GM06990 (cell line): Measurements from ENCODE around the gene CACNA1F.

Source experiments
- DNase-seq: peaks from one replicate; pipeline ENCODE4 v3.0.0-alpha.2; 2011; ENCODE audit not compliant: insufficient read length; ENCODE audit errors: extremely low read depth
- H3K27me3 ChIP-seq: replicated peaks from 2 replicates; pipeline ENCODE4 v1.6.0; 2011; ENCODE audit warnings: low read length; ENCODE audit not compliant: control insufficient read depth, insufficient read depth
- H3K36me3 ChIP-seq: 2 replicates; pipeline ENCODE4 v1.5.1; 2011; ENCODE audit warnings: low read length; ENCODE audit not compliant: control insufficient read depth, insufficient read depth
- H3K4me3 ChIP-seq: replicated peaks from 2 replicates; pipeline ENCODE4 v1.5.1; 2011; ENCODE audit warnings: low read depth, mild to moderate bottlenecking, control low read depth, low read length
- TF ChIP-seq, protein P1 (sequence below): IDR thresholded peaks from 2 replicates; pipeline ENCODE4 v1.5.1; 2011; ENCODE audit warnings: low read length, control low read depth, mild to moderate bottlenecking, inconsistent platforms; ENCODE audit not compliant: insufficient read depth, poor library complexity, severe bottlenecking

Gene CACNA1F

DNA sequence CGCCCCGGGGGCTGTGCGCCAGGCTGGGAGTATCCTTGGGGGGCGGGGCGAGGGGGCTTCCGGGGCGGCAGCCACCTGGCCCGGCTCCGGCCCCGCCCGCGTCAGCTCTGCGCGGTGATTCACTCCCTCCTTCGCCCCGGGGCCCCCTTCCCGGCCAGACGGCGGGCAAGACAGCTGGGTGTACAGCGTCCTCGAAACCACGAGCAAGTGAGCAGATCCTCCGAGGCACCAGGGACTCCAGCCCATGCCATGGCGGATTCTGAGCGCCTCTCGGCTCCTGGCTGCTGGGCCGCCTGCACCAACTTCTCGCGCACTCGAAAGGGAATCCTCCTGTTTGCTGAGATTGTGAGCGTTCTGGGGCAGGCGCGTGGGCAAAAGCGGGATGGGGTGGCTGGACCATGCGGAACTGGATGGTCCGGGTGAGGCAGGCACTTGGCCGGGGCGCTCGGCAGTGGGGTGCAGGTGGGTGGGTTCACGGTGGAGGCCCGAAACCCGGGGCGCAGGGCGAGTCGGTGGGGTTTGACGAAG, 61.3 kb downstream of the CACNA1F start, which contains the start of gene PLP2:
Gene PLP2 (plus strand): TSS at position 147 of the 528 bp plus-strand sequence. CDS start 103 bp downstream, at position 250.
- H3K4me3 ChIP-seq, result peak within 1 kb of the TSS; percentile 63
- H3K27me3 ChIP-seq, result no peaks in the 10 kb centered on the region
- DNase-seq, result peak; percentile 78
- TF ChIP-seq, protein P1, sequence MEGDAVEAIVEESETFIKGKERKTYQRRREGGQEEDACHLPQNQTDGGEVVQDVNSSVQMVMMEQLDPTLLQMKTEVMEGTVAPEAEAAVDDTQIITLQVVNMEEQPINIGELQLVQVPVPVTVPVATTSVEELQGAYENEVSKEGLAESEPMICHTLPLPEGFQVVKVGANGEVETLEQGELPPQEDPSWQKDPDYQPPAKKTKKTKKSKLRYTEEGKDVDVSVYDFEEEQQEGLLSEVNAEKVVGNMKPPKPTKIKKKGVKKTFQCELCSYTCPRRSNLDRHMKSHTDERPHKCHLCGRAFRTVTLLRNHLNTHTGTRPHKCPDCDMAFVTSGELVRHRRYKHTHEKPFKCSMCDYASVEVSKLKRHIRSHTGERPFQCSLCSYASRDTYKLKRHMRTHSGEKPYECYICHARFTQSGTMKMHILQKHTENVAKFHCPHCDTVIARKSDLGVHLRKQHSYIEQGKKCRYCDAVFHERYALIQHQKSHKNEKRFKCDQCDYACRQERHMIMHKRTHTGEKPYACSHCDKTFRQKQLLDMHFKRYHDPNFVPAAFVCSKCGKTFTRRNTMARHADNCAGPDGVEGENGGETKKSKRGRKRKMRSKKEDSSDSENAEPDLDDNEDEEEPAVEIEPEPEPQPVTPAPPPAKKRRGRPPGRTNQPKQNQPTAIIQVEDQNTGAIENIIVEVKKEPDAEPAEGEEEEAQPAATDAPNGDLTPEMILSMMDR, result no peak
- H3K36me3 ChIP-seq, result no peaks in the 10 kb centered on the region; the same call in none of the 2 replicates

DNA sequence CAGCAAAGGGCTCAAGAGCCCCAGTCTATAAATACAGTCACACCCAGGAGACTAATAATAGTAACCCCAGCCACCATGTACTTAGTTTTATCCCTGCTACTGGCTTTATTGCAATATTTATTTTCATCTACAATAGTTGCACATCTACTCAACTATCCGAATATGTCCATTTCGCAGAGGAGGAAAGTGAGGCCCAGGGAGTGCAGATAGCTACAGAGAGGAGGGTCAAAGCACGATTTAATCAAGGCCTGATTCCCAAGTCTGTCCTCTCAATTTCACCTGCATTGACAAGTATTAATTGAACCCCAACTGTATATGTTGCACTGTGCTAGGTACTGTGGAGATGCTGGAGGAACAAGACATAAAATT, 65.4 kb downstream of the CACNA1F start:
- H3K4me3 ChIP-seq, result peak overlapping the region; percentile 45
- TF ChIP-seq, protein P1, result no peak
- H3K27me3 ChIP-seq, result no peaks in the 10 kb centered on the region
- no peak for DNase-seq
- no peaks in the 10 kb centered on the region for H3K36me3 ChIP-seq

DNA sequence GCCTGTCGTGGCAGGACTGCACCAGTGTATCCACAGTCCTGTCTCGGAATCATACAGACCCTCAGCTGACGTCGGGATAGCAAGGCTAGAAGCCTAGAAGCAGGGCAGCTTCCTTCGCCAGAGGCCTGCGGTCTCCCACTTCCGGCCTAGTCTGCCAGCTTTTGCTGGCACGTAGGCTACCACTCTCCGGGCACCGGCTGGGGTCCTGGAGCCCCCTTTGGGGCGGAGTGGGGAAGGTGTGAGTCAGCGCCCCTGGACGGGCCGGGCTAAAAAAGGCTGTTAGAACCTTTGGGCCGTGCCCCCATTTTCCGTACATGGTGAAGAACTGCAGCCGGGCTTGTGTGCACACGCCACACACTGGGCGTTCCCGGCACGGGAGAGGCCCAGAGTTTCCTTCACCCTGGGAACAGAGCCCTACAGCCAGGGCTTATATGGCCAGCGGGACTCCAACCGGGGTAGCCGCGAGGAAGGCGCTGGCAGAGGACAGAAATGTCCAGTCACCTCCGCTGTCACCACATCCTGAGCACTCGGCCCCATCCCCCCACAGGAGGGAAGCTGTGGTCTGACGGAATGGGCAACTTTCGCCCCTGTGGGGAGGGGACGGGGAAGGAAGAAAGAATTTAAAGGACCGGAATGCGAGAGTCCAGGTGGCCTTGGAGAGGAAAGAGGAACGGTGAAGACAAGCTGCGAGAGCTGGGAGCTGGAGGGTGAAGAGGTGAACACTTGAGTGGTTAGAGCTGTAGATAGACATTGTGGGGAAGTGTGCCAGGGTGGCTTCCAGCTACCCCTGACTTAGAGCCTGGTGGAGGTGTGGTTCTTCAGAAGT, 66.0 kb downstream of the CACNA1F start:
- H3K36me3 ChIP-seq, result no peaks in the 10 kb centered on the region
- peak overlapping the region; percentile 45 for H3K4me3 ChIP-seq
- no peaks in the 10 kb centered on the region for H3K27me3 ChIP-seq
- peak; percentile 65 for DNase-seq
- TF ChIP-seq, protein P1, result no peak

DNA sequence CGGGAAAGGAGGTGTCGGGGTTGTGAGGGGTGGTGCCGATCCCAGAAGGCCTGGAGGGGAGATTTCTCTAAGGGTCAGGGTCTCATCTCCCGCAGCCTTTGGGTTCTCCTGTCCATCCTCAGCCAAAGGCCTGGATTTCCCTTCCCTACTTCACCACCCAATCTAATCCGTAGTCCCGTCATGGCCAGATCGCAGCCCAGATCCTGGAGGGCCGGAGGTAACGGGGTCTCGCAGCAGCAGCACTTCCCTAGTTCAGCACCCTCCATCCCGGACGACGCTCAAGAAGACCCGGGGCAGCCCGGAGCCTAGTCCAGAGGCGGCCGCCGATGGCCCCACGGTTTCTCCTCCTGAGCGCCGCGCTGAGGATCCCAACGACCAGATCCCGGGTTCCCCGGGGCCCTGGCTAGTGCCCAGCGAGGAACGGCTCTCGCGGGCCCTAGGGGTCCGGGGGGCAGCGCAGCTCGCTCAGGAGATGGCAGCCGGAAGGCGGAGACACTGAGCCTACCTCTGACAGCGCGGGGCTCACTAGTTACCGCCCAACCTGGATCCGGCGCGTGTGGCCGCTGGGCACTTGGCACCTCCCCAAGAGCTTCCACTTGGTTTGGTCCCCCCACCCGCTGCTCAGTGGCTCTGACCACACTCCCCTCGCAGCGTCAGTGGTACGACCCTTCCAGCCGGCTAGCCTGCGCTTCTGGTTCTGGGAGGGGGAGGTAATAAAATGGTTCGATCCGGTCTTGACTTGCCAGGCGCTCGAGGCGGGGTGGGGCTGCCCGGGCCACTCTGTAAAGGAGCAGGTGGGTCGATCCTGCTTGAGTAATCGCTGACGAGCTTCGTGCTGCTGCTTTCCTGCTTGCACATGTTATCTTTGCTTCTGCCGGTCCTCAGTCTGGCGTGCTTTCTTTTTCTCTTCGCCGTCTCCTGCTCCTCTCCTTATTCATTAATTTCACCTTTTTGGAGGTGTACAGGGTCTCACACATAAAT, 66.9 kb downstream of the CACNA1F start:
- peak; percentile 85 for DNase-seq
- TF ChIP-seq, protein P1, result peak; percentile 40
- no peaks in the 10 kb centered on the region for H3K36me3 ChIP-seq
- H3K27me3 ChIP-seq, result no peaks in the 10 kb centered on the region
- peak overlapping the region; percentile 45 for H3K4me3 ChIP-seq

DNA sequence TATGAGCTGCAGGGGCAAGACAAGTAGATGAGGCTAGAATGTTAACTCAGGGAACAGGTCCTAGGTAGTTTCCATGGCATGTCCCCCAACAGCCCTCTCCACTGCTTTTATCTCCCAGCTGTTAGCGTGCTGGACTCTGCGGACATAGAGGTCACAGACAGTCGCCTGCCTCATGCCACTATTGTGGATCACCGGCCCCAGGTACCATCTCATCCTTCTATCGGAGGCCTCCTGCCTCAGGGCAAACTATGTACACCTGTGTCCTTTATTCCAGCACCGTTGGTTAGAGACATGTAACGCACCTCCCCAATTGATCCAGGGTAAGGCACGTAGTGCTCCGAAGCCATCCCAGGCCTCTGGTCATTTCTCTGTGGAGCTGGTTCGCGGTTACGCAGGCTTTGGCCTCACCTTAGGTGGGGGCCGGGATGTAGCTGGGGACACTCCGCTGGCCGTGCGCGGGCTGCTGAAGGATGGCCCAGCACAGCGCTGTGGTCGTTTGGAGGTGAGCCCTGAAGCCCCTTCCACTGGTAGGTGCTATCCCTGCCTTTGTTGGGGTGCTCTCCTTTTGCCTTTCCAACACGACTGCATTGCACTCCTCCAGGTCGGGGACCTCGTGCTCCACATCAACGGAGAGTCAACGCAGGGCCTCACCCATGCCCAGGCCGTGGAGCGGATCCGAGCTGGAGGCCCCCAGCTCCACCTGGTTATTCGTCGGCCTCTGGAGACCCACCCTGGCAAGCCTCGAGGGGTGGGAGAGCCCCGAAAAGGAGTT, 68.4 kb downstream of the CACNA1F start:
- Histone ChIP-seq H3K27me3 (no peaks in the 10 kb centered on the region), H3K36me3 (no peaks in the 10 kb centered on the region), H3K4me3 (no peak overlapping the region)
- DNase-seq, result no peak
- TF ChIP-seq, protein P1, result no peak
